IMR-90 (cell line): ENCODE measurements around the gene HDGF.

ENCODE experiments used
- CTCF ChIP-seq: conservative IDR thresholded peaks from 2 replicates; pipeline ENCODE4 v1.5.1; 2012; ENCODE audit warnings: mild to moderate bottlenecking, low read depth, low read length, improper control_type of control experiment
- MXI1 ChIP-seq: IDR thresholded peaks from 2 replicates; pipeline ENCODE4 v1.6.1; 2012; ENCODE audit warnings: low read depth, mild to moderate bottlenecking, low read length, moderate library complexity, borderline replicate concordance

DNA sequence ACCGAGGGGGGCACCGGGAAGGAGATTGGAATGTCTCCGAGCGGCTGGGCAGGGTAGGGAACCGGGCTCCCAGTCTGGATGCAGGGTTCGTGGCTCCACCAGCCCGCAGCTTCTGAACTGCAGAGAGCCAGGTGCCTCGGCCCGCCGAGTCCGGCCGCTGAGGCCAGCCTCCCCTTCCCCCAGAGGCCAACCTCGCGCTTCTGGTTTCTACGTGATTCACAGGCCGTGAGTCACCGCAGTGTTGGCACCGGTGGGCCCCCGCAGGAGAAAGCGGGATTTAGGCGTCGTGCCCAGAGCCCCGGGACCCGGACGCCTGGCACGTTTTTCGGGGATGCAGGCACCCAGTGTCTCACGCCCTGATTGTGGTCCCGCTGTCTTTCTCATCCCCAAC is 46.5 kb downstream of the HDGF start:
- TF ChIP-seq MXI1 (no peak), CTCF (no peak)
